Sigmoid colon (tissue), 7 donors: ENCODE measurements around the gene PEAK1. TPM values are rescaled to one million over a fixed set of nuclear protein-coding genes. Genes with fewer than 3 reads are reported as not detected.

Source experiments
- DNase-seq: peaks from one replicate; pipeline ENCODE4 v3.0.0-alpha.2; 2019
- H3K27ac ChIP-seq, 4 donors: fragments of 200-600 bp; sonication (generic); one replicate each; pipeline ENCODE4 v1.5.1; 2016 to 2019; ENCODE audit warnings: mild to moderate bottlenecking in 1 of 4
- H3K27me3 ChIP-seq, 3 donors: fragments of 200-600 bp; sonication (generic); one replicate each; pipeline ENCODE4 v1.5.1; 2019; ENCODE audit warnings: mild to moderate bottlenecking in 1 of 3
- H3K36me3 ChIP-seq, 4 donors: fragments of 200-600 bp; sonication (generic); one replicate each; pipeline ENCODE4 v1.5.1; 2016 to 2019
- H3K4me1 ChIP-seq, 4 donors: fragments of 200-600 bp; sonication (generic); one replicate each; pipeline ENCODE4 v1.5.1; 2017 to 2019
- H3K4me3 ChIP-seq, 4 donors: fragments of 200-600 bp; sonication (generic); one replicate each; pipeline ENCODE4 v1.5.1; 2017 to 2019; ENCODE audit warnings: mild to moderate bottlenecking in 2 of 4, moderate library complexity in 1 of 4
- H3K9me3 ChIP-seq, 4 donors: fragments of 200-600 bp in 3 of 4; sonication (generic) in 3 of 4; one replicate each; pipeline versions ENCODE4 v1.5.1 to v1.6.1; 2013 to 2019
- CTCF ChIP-seq, 4 experiments: fragments of 450-650 bp in 3 of 4; fragments of 200-600 bp in 1 of 4; IDR thresholded peaks; one replicate each; pipeline ENCODE4 v1.5.1; 2016 to 2019; ENCODE audit warnings: antibody characterized with exemption in 4 of 4, mild to moderate bottlenecking in 3 of 4, moderate library complexity in 2 of 4
- EP300 ChIP-seq, 4 donors: sonication (generic); formaldehyde crosslinking; IDR thresholded peaks; one replicate each; pipeline ENCODE4 v1.6.1; 2017; ENCODE audit warnings: antibody characterized with exemption in 4 of 4
- POLR2A ChIP-seq, 2 donors: fragments of 450-650 bp; IDR thresholded peaks; one replicate each; pipeline ENCODE4 v1.6.1; 2016; ENCODE audit warnings: antibody characterized with exemption in 2 of 2, mild to moderate bottlenecking in 2 of 2, moderate library complexity in 2 of 2
- POLR2AphosphoS5 ChIP-seq, 4 donors: sonication (generic); formaldehyde crosslinking; IDR thresholded peaks; one replicate each; pipeline ENCODE4 v1.6.1; 2017; ENCODE audit warnings: antibody characterized with exemption in 4 of 4
- WGBS, 2 donors: extraction: QIAGEN DNeasy Blood & Tissue Kit; methylation state at CpG; one replicate each; pipeline ENCODE4 v1.1.7; 2013; 5-methylcytosine and 5-hydroxymethylcytosine counted together
- intact Hi-C: fragments of 100-400 bp; cut with DNase I; formaldehyde crosslinking; loops from one replicate; pipeline ENCODE4 v1.15.1; 2023
- polyA plus RNA-seq, 3 donors: library from polyadenylated mRNA; stranded (reverse); fragments of 200-250 nt; gene quantifications; one replicate each; pipeline ENCODE4 v1.2.3, GENCODE V29; 2013
- total RNA-seq, 4 donors: library from RNA; depleted of rRNA; stranded (reverse); fragments of >200 nt; gene quantifications; one replicate each; pipeline ENCODE4 v1.1.0, GENCODE V29; 2016
- donor health status: healthy with polysubstance abuse.
- donor health status: Bipolar disorder and iron deficiency.
- donor health status: healthy.

The PEAK1 gene
- total and polyA plus RNA-seq, 7 donors = 3.5 to 59.8 (median 29.3) TPM

GRCh38 chr15:77130315-77130930, 289.5 kb downstream of the PEAK1 start:
- WGBS, 2 donors = 96 to 97% methylated on average over 1 of the region's 1 CpG
- Histone ChIP-seq H3K36me3 (peaks cover 0 to 38% (median 7%) of the 10 kb centered on the region in 4 donors), H3K27ac (no peak overlapping the region), H3K4me3 (no peak overlapping the region), H3K9me3 (no peaks in the 10 kb centered on the region), H3K27me3 (no peaks in the 10 kb centered on the region), H3K4me1 (no peaks in the 10 kb centered on the region)
- intact Hi-C loops = no loop called here
- TF ChIP-seq CTCF (IDR thresholded peaks at IDR 0.05) = no peak
- DNase-seq = no peak

GRCh38 chr15:77127626-77128025, 292.3 kb downstream of the PEAK1 start:
- no peak for DNase-seq
- WGBS, 2 donors = 90 to 93% methylated on average over 7 of the region's 7 CpGs
- Histone ChIP-seq H3K4me3 (no peak overlapping the region), H3K9me3 (no peaks in the 10 kb centered on the region), H3K36me3 (peaks cover 0 to 24% (median 0%) of the 10 kb centered on the region in 4 donors), H3K4me1 (peaks cover 0 to 2% (median 0%) of the 10 kb centered on the region in 4 donors), H3K27me3 (no peaks in the 10 kb centered on the region), H3K27ac (no peak overlapping the region)
- TF ChIP-seq POLR2AphosphoS5 (IDR thresholded peaks at IDR 0.05) (no peak), POLR2A (IDR thresholded peaks at IDR 0.05) (no peak), EP300 (IDR thresholded peaks at IDR 0.05) (no peak), CTCF (IDR thresholded peaks at IDR 0.05) (no peak)
- intact Hi-C loops = no loop called here

- Histone ChIP-seq H3K27me3 (no peaks in the 10 kb centered on the region), H3K9me3 (no peaks in the 10 kb centered on the region), H3K4me3 (no peak overlapping the region), H3K27ac (no peak overlapping the region), H3K4me1 (peaks cover 0 to 2% (median 0%) of the 10 kb centered on the region in 4 donors), H3K36me3 (peaks cover 0 to 16% (median 0%) of the 10 kb centered on the region in 4 donors)
- no peak for DNase-seq
- WGBS, 2 donors = 91 to 96% methylated on average over 3 of the region's 3 CpGs
- no peak for TF ChIP-seq POLR2AphosphoS5 (IDR thresholded peaks at IDR 0.05)
- TF ChIP-seq POLR2A (IDR thresholded peaks at IDR 0.05) = no peak
- TF ChIP-seq CTCF (IDR thresholded peaks at IDR 0.05) = no peak
- TF ChIP-seq EP300 (IDR thresholded peaks at IDR 0.05) = no peak
- intact Hi-C loops = no loop called here
Observed at GRCh38 chr15:77126529-77127326, 293.2 kb downstream of the PEAK1 start.

- Histone ChIP-seq H3K36me3 (no peaks in the 10 kb centered on the region), H3K27ac (no peak overlapping the region), H3K4me1 (peaks cover 0 to 12% (median 7%) of the 10 kb centered on the region in 4 donors), H3K4me3 (no peak overlapping the region), H3K27me3 (no peaks in the 10 kb centered on the region), H3K9me3 (no peaks in the 10 kb centered on the region)
- 77 to 94% methylated on average over 1 of the region's 1 CpG for WGBS, 2 donors
- no peak for TF ChIP-seq CTCF (IDR thresholded peaks at IDR 0.05)
- TF ChIP-seq EP300 (IDR thresholded peaks at IDR 0.05) = no peak
- no peak for TF ChIP-seq POLR2A (IDR thresholded peaks at IDR 0.05)
- no peak for TF ChIP-seq POLR2AphosphoS5 (IDR thresholded peaks at IDR 0.05)
- DNase-seq = no peak
- intact Hi-C loops = no loop called here
Observed at GRCh38 chr15:77123854-77124253, 296.1 kb downstream of the PEAK1 start.
